ENCODE data around the gene GPC6. TPM values are rescaled to one million over a fixed set of nuclear protein-coding genes. Genes with fewer than 3 reads are reported as not detected.
A peak's percentile ranks its signal among the peaks of the same experiment; 100 is the strongest.

GPC6 gene
- total RNA-seq, 1 donor = 77.8 TPM

DNA sequence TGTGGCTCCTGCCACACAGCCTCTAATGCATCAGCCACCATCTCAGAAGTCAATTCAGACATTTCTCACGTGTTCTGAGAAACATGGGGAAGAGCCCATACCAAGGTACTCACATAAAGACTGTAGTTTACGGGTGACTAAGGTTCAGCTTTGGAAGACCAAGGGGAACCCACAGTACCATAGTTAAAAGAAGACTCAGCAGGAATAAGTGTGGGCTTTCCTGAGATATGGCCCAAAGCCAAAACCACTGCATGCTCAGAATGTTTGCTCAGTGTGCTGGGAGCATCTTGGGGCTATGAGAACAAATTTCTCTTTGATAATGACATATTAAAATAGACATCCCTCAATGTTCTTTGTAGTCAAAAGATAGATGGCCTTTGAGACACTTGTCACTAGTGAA, 969.1 kb downstream of the GPC6 start:
- Histone ChIP-seq H3K27ac (ENCODE audit: low read depth, low read length) (peak overlapping the region; percentile 24), H3K4me3 (ENCODE audit: insufficient read depth, low read length) (no peak overlapping the region), H3K9me3 (ENCODE audit: low read depth, low read length) (no peaks in the 10 kb centered on the region), H3K4me1 (ENCODE audit: insufficient read depth, low read length) (peaks cover 11% of the 10 kb centered on the region), H2AFZ (ENCODE audit: low read length) (no peak overlapping the region), H3K79me2 (ENCODE audit: insufficient read depth, low read length) (no peaks in the 10 kb centered on the region), H3K4me2 (ENCODE audit: insufficient read depth, low read length) (no peak overlapping the region), H3K27me3 (ENCODE audit: insufficient read depth, low read length) (no peaks in the 10 kb centered on the region), H3K36me3 (ENCODE audit: insufficient read depth, low read length) (no peaks in the 10 kb centered on the region), H4K20me1 (ENCODE audit: insufficient read depth, low read length) (no peaks in the 10 kb centered on the region)
- TF ChIP-seq, protein P1, sequence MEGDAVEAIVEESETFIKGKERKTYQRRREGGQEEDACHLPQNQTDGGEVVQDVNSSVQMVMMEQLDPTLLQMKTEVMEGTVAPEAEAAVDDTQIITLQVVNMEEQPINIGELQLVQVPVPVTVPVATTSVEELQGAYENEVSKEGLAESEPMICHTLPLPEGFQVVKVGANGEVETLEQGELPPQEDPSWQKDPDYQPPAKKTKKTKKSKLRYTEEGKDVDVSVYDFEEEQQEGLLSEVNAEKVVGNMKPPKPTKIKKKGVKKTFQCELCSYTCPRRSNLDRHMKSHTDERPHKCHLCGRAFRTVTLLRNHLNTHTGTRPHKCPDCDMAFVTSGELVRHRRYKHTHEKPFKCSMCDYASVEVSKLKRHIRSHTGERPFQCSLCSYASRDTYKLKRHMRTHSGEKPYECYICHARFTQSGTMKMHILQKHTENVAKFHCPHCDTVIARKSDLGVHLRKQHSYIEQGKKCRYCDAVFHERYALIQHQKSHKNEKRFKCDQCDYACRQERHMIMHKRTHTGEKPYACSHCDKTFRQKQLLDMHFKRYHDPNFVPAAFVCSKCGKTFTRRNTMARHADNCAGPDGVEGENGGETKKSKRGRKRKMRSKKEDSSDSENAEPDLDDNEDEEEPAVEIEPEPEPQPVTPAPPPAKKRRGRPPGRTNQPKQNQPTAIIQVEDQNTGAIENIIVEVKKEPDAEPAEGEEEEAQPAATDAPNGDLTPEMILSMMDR (IDR thresholded peaks at IDR 0.05; ENCODE audit: extremely low read depth, low read depth, low read length) = no peak
- peak; percentile 62 for DNase-seq (ENCODE audit: insufficient read length, low spot score, missing footprints)

DNA sequence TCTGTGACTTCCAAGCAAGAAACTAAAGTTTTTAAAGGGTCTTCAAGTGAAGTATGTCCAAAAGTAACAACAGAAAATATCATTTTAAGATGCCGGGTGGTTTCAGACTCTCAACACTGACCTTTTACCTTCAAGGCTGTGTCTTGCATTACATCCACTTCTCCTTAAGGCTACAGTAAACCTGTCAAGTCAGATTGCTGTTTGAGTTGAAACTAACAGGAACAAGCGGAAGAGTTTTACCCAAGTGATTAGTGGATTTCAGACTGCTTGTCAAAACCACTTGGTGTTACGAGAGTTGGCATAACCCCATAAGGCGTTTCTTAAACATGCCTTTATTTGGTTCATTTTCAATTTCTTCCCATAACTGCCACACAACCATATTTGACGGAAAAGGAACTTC, 969.8 kb downstream of the GPC6 start:
- Histone ChIP-seq H3K9me3 (ENCODE audit: low read depth, low read length) (no peaks in the 10 kb centered on the region), H3K4me3 (ENCODE audit: insufficient read depth, low read length) (no peak overlapping the region), H3K27ac (ENCODE audit: low read depth, low read length) (no peak overlapping the region), H3K27me3 (ENCODE audit: insufficient read depth, low read length) (no peaks in the 10 kb centered on the region), H3K79me2 (ENCODE audit: insufficient read depth, low read length) (no peaks in the 10 kb centered on the region), H4K20me1 (ENCODE audit: insufficient read depth, low read length) (no peaks in the 10 kb centered on the region), H3K4me1 (ENCODE audit: insufficient read depth, low read length) (peaks cover 11% of the 10 kb centered on the region), H3K4me2 (ENCODE audit: insufficient read depth, low read length) (no peak overlapping the region), H2AFZ (ENCODE audit: low read length) (no peak overlapping the region), H3K36me3 (ENCODE audit: insufficient read depth, low read length) (no peaks in the 10 kb centered on the region)
- no peak for DNase-seq (ENCODE audit: insufficient read length, low spot score, missing footprints)
- TF ChIP-seq, protein P1 (IDR thresholded peaks at IDR 0.05; ENCODE audit: extremely low read depth, low read depth, low read length) = no peak

DNA sequence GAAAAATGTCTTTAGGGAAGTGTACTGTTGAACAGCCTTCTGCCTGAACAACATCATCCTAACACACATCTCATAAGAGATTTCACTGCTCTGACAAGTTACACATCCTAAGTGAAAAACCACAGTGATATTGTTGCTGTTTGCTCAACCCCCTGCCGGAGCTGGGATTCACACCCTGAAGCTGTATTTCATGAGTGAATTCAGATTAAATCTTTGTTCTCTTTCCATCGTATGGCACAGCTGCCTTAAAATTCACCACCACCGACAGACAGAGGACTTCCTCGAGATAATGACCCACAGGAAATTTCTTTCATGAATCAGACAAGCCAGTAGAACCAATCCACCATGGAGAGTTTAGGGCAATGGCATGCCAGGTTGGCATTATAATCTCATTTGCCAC, 972.1 kb downstream of the GPC6 start:
- Histone ChIP-seq H3K4me2 (ENCODE audit: insufficient read depth, low read length) (no peak overlapping the region), H2AFZ (ENCODE audit: low read length) (no peak overlapping the region), H3K36me3 (ENCODE audit: insufficient read depth, low read length) (no peaks in the 10 kb centered on the region), H3K79me2 (ENCODE audit: insufficient read depth, low read length) (no peaks in the 10 kb centered on the region), H3K4me1 (ENCODE audit: insufficient read depth, low read length) (peaks cover 11% of the 10 kb centered on the region), H3K4me3 (ENCODE audit: insufficient read depth, low read length) (no peak overlapping the region), H3K27me3 (ENCODE audit: insufficient read depth, low read length) (no peaks in the 10 kb centered on the region), H3K27ac (ENCODE audit: low read depth, low read length) (no peak overlapping the region), H4K20me1 (ENCODE audit: insufficient read depth, low read length) (no peaks in the 10 kb centered on the region), H3K9me3 (ENCODE audit: low read depth, low read length) (no peaks in the 10 kb centered on the region)
- TF ChIP-seq, protein P1 (IDR thresholded peaks at IDR 0.05; ENCODE audit: extremely low read depth, low read depth, low read length) = no peak
- no peak for DNase-seq (ENCODE audit: insufficient read length, low spot score, missing footprints)

- Histone ChIP-seq H3K4me2 (ENCODE audit: insufficient read depth, low read length) (no peak overlapping the region), H2AFZ (ENCODE audit: low read length) (no peak overlapping the region), H4K20me1 (ENCODE audit: insufficient read depth, low read length) (no peaks in the 10 kb centered on the region), H3K27ac (ENCODE audit: low read depth, low read length) (no peak overlapping the region), H3K27me3 (ENCODE audit: insufficient read depth, low read length) (no peaks in the 10 kb centered on the region), H3K4me3 (ENCODE audit: insufficient read depth, low read length) (no peak overlapping the region), H3K4me1 (ENCODE audit: insufficient read depth, low read length) (peaks cover 11% of the 10 kb centered on the region), H3K79me2 (ENCODE audit: insufficient read depth, low read length) (no peaks in the 10 kb centered on the region), H3K36me3 (ENCODE audit: insufficient read depth, low read length) (no peaks in the 10 kb centered on the region), H3K9me3 (ENCODE audit: low read depth, low read length) (no peaks in the 10 kb centered on the region)
- TF ChIP-seq, protein P1 (IDR thresholded peaks at IDR 0.05; ENCODE audit: extremely low read depth, low read depth, low read length) = no peak
- DNase-seq (ENCODE audit: insufficient read length, low spot score, missing footprints) = no peak
Observed at GRCh38 chr13:94199135-94199534, 972.5 kb downstream of the GPC6 start.

Measured in osteoblast (primary cell).